Measurements from ENCODE around the gene CAPN3.

- TF ChIP-seq CTCF (conservative IDR thresholded peaks at IDR 0.05; ENCODE audit: low read length) (no peak), EZH2phosphoT487 (IDR thresholded peaks at IDR 0.05; ENCODE audit: borderline replicate concordance, low read depth, low read length) (no peak)
Observed at GRCh38 chr15:42421376-42421775, 62.1 kb downstream of the CAPN3 start.
